HTR-8/SVneo (cell line): ENCODE results near the gene FN3KRP.
"Not testable (repeated sequence)": the region's sequence is repeated elsewhere in the genome, so short reads cannot be mapped to it uniquely, and the experiment has no call there.

Experiments used
- DNase-seq: peaks from one replicate; pipeline ENCODE4 v3.0.0; 2011; ENCODE audit warnings: low spot score, mixed read lengths; ENCODE audit not compliant: insufficient read length
- FAIRE-seq: peaks from 2 replicates; lab custom pipeline; 2011; peaks lifted over from hg19 to GRCh38; lab: Jason Lieb, UNC

Gene FN3KRP

GRCh38 chr17:82769041-82769440 lies 52.5 kb downstream of the FN3KRP start:
- DNase-seq (no peak), FAIRE-seq (no peak)

GRCh38 chr17:82772026-82772425 lies 55.5 kb downstream of the FN3KRP start:
- FAIRE-seq: no peak
- no peak for DNase-seq

GRCh38 chr17:82774456-82774855 lies 58.0 kb downstream of the FN3KRP start:
- not testable (repeated sequence) for FAIRE-seq, DNase-seq

- FAIRE-seq (no peak), DNase-seq (peak; percentile 59)
Observed at GRCh38 chr17:82775001-82775823, 58.7 kb downstream of the FN3KRP start.

- no peak for DNase-seq
Observed at GRCh38 chr17:82776454-82776853, 59.9 kb downstream of the FN3KRP start.

More at GRCh38 chr17:82776454-82776853, 59.9 kb downstream of the FN3KRP start:
- FAIRE-seq: no peak
